Ovary (tissue), 3 donors: Measurements from ENCODE around the gene MNAT1.

Source experiments
- EP300 ChIP-seq: sonication (generic); formaldehyde crosslinking; IDR thresholded peaks from one replicate; pipeline ENCODE4 v1.6.1; 2017; ENCODE audit warnings: antibody characterized with exemption
- POLR2A ChIP-seq: fragments of 450-650 bp; IDR thresholded peaks from one replicate; pipeline ENCODE4 v1.6.1; 2017; ENCODE audit warnings: antibody characterized with exemption, mild to moderate bottlenecking, moderate library complexity
- TF ChIP-seq, protein P1 (sequence below), 3 donors: fragments of 450-650 bp in 2 of 3; fragments of 200-600 bp in 1 of 3; IDR thresholded peaks; one replicate each; pipeline versions ENCODE4 v1.5.1 to v1.8.0; 2016 to 2022; ENCODE audit warnings: antibody characterized with exemption in 3 of 3, mild to moderate bottlenecking in 1 of 3
- donor health status: DM: no; HTN: no; CAD: no.

DNA sequence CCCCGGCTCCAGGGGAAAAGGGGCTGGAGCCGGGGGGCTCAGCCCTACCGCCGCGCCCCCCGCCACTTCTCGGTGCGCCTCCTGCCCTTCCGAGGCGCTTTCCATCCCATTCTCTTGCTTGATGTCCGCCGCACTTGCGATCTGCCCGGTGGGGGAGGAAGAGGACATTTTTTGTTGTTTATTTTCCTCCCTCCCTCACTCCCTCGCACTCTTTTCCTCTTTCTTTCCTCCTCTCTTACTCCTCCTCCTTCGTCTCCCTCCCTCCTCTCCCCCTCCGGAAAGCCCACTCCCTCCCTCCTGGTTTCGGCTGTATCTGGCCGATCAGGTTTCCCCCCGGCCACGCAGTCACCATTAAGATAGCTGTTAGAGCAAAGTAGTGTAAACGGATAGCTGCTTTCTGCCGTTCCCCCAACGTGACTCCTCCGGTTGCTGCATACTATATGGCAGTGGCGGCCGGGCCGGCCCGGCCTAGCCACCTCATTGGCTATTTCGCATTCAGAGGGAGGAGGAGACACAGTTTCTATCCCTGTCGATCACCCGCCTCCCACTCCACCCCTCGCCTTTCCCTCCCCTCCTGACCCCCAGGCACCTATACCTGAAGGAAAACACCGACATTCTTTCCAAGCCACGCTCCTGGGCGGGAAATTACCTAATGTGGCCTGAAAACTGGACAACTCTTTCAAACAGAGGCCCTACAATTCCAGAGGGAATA, 10.5 kb upstream of the MNAT1 start, which contains the start of gene SIX4:
- TF ChIP-seq, protein P1, sequence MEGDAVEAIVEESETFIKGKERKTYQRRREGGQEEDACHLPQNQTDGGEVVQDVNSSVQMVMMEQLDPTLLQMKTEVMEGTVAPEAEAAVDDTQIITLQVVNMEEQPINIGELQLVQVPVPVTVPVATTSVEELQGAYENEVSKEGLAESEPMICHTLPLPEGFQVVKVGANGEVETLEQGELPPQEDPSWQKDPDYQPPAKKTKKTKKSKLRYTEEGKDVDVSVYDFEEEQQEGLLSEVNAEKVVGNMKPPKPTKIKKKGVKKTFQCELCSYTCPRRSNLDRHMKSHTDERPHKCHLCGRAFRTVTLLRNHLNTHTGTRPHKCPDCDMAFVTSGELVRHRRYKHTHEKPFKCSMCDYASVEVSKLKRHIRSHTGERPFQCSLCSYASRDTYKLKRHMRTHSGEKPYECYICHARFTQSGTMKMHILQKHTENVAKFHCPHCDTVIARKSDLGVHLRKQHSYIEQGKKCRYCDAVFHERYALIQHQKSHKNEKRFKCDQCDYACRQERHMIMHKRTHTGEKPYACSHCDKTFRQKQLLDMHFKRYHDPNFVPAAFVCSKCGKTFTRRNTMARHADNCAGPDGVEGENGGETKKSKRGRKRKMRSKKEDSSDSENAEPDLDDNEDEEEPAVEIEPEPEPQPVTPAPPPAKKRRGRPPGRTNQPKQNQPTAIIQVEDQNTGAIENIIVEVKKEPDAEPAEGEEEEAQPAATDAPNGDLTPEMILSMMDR (IDR thresholded peaks at IDR 0.05) = no peak
- peak; percentile 51 for TF ChIP-seq POLR2A
- TF ChIP-seq EP300 = no peak
